RWPE2 (cell line): ENCODE results near the gene THBS1.
A peak's percentile ranks its signal among the peaks of the same experiment; 100 is the strongest.

Experiments used
- ATAC-seq: fragments of 200-7000 bp; cut with Tn5 transposase; 3 replicates; pipeline ENCODE4 v1.9.1; 2021; ENCODE audit warnings: low read depth
- DNase-seq: peaks from one replicate; pipeline ENCODE4 v3.0.0-alpha.2; 2020; ENCODE audit warnings: low spot score
- H3K27ac ChIP-seq: fragments of 450-650 bp; 2 replicates; pipeline ENCODE4 v1.5.1; 2017; ENCODE audit warnings: mild to moderate bottlenecking; ENCODE audit not compliant: poor library complexity, severe bottlenecking
- H3K27me3 ChIP-seq: fragments of 250-450 bp; sonication (Bioruptor Pico); 2 replicates; pipeline ENCODE4 v1.5.1; 2021; ENCODE audit warnings: mild to moderate bottlenecking, moderate library complexity; ENCODE audit not compliant: insufficient read depth, poor library complexity, severe bottlenecking
- H3K36me3 ChIP-seq: fragments of 250-450 bp; sonication (Bioruptor Pico); 2 replicates; pipeline ENCODE4 v1.5.1; 2020; ENCODE audit warnings: low read depth, mild to moderate bottlenecking, moderate library complexity
- H3K4me1 ChIP-seq: fragments of 250-450 bp; sonication (Bioruptor Pico); 2 replicates; pipeline ENCODE4 v1.5.1; 2021; ENCODE audit warnings: mild to moderate bottlenecking, moderate library complexity; ENCODE audit not compliant: insufficient read depth, poor library complexity, severe bottlenecking
- H3K4me3 ChIP-seq: fragments of 250-450 bp; sonication (Bioruptor Pico); 2 replicates; pipeline ENCODE4 v1.5.1; 2021; ENCODE audit warnings: mild to moderate bottlenecking, moderate library complexity; ENCODE audit not compliant: severe bottlenecking
- H3K9me3 ChIP-seq: fragments of 250-450 bp; sonication (Bioruptor Pico); 2 replicates; pipeline ENCODE4 v1.5.1; 2021; ENCODE audit warnings: mild to moderate bottlenecking, moderate library complexity; ENCODE audit not compliant: severe bottlenecking
- CTCF ChIP-seq: fragments of 450-650 bp; IDR thresholded peaks from one replicate; pipeline ENCODE4 v1.5.1; 2017; ENCODE audit warnings: mild to moderate bottlenecking, moderate library complexity; ENCODE audit not compliant: poor library complexity, severe bottlenecking

Gene THBS1

DNA sequence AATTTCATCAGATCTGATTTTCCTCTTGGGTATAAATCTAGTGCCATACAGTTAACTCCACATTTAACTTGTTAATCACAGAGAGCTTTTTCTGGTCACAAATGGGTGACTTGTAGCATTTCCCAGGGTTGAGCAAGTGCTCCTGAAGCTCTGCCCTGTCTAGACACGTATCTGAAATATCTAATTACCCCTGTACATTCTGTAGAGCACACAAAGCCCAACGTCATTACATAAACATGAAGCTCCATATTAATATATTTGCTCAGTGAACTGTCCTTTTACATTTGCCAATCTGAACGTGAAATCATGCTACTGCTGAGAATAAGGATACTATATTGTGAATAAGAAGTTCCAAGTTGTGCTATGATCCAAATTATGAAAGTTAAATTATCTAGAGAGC lies 49.0 kb downstream of the THBS1 start:
- H3K9me3 ChIP-seq, result no peaks in the 10 kb centered on the region
- peaks cover 50% of the 10 kb centered on the region for H3K4me1 ChIP-seq
- ATAC-seq (peak; percentile 73), DNase-seq (no peak)
- no peak for TF ChIP-seq CTCF
- no peak overlapping the region for H3K4me3 ChIP-seq
- no peaks in the 10 kb centered on the region for H3K36me3 ChIP-seq
- peak overlapping the region; percentile 94 for H3K27ac ChIP-seq
- H3K27me3 ChIP-seq, result no peaks in the 10 kb centered on the region

- H3K9me3 ChIP-seq, result no peaks in the 10 kb centered on the region
- H3K27ac ChIP-seq, result peak overlapping the region; percentile 94
- ATAC-seq (peak; percentile 66), DNase-seq (no peak)
- peaks cover 36% of the 10 kb centered on the region for H3K4me1 ChIP-seq
- no peaks in the 10 kb centered on the region for H3K36me3 ChIP-seq
- no peak for TF ChIP-seq CTCF
- H3K27me3 ChIP-seq, result no peaks in the 10 kb centered on the region
- H3K4me3 ChIP-seq, result no peak overlapping the region
These were observed 50.5 kb downstream of the THBS1 start for GRCh38 chr15:39631357-39631756.

- no peak overlapping the region for H3K27ac ChIP-seq
- ATAC-seq, result no peak
- peaks cover 27% of the 10 kb centered on the region for H3K4me1 ChIP-seq
- no peak overlapping the region for H3K4me3 ChIP-seq
- no peaks in the 10 kb centered on the region for H3K9me3 ChIP-seq
- no peaks in the 10 kb centered on the region for H3K36me3 ChIP-seq
- TF ChIP-seq CTCF, result no peak
- H3K27me3 ChIP-seq, result no peaks in the 10 kb centered on the region
- no peak for DNase-seq
These were observed 57.2 kb downstream of the THBS1 start for GRCh38 chr15:39638041-39638440.

DNA sequence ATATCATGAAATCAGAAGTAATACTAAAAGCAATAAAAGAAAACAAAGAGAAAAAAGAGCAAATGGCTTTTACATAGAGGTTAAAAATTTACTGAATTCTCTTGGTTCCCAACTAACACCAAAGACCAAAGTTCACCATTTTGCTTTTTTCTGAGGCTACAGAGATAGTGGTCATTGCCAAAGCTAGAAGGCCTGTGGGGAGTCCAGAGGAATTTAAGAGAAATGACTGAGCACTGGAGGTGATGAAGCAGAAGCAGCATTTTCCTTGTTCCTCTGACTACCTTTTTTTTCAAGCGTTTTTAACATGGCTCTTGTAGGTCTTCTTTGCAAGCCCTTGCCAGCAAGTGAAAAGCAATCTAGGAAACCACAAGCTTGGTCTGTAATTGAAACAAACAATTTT lies 58.2 kb downstream of the THBS1 start:
- ATAC-seq (no peak), DNase-seq (no peak)
- H3K36me3 ChIP-seq, result no peaks in the 10 kb centered on the region

More for the DNA sequence above, 58.2 kb downstream of the THBS1 start:
- no peaks in the 10 kb centered on the region for H3K9me3 ChIP-seq
- H3K4me3 ChIP-seq, result no peak overlapping the region
- H3K4me1 ChIP-seq, result peaks cover 28% of the 10 kb centered on the region
- TF ChIP-seq CTCF, result no peak
- H3K27me3 ChIP-seq, result no peaks in the 10 kb centered on the region
- no peak overlapping the region for H3K27ac ChIP-seq
